ENCODE data around the gene SCAF8. TPM values are rescaled to one million over a fixed set of nuclear protein-coding genes. Genes with fewer than 3 reads are reported as not detected.
"Not testable (repeated sequence)": the region's sequence is repeated elsewhere in the genome, so short reads cannot be mapped to it uniquely, and the experiment has no call there.

Gene SCAF8
- total and polyA plus RNA-seq, 8 donors = 34.3 to 57.6 (median 54.7) TPM

GRCh38 chr6:154706389-154706788, 26.8 kb upstream of the SCAF8 start:
- Histone ChIP-seq H3K4me3 (no peak overlapping the region), H3K27ac (no peak overlapping the region), H3K9me3 (no peaks in the 10 kb centered on the region), H3K27me3 (no peaks in the 10 kb centered on the region), H3K4me1 (no peaks in the 10 kb centered on the region), H3K36me3 (no peaks in the 10 kb centered on the region)
- intact Hi-C loops (cut with DNase I) = no loop called here
- no peak for DNase-seq
- ATAC-seq = no peak
- TF ChIP-seq, protein P1, sequence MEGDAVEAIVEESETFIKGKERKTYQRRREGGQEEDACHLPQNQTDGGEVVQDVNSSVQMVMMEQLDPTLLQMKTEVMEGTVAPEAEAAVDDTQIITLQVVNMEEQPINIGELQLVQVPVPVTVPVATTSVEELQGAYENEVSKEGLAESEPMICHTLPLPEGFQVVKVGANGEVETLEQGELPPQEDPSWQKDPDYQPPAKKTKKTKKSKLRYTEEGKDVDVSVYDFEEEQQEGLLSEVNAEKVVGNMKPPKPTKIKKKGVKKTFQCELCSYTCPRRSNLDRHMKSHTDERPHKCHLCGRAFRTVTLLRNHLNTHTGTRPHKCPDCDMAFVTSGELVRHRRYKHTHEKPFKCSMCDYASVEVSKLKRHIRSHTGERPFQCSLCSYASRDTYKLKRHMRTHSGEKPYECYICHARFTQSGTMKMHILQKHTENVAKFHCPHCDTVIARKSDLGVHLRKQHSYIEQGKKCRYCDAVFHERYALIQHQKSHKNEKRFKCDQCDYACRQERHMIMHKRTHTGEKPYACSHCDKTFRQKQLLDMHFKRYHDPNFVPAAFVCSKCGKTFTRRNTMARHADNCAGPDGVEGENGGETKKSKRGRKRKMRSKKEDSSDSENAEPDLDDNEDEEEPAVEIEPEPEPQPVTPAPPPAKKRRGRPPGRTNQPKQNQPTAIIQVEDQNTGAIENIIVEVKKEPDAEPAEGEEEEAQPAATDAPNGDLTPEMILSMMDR (IDR thresholded peaks at IDR 0.05) = no peak

DNA sequence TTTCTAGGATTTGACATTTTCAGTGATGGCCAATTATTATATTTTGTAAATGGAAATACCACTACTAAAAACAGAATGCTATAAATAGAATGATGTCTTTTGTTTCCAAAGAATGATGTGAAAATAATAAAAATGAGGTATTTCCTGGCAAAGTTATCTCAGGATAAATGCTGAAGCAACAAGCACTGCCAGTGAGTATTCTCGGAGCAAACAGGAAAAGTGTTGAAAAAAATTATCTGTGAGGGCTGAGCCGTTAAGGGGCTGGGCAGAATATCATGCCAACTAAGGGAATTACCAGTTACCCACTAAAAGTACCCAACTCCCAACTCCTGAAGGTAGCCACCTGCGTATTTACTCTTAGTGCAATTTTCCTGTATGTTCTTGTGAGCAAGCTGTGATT, 23.6 kb upstream of the SCAF8 start:
- no peaks in the 10 kb centered on the region for H3K9me3 ChIP-seq
- intact Hi-C loops (cut with DNase I) = no loop called here
- H3K27ac ChIP-seq = no peak overlapping the region
- ATAC-seq (no peak), DNase-seq (no peak)
- H3K36me3 ChIP-seq = no peaks in the 10 kb centered on the region
- no peaks in the 10 kb centered on the region for H3K4me1 ChIP-seq
- no peaks in the 10 kb centered on the region for H3K27me3 ChIP-seq
- TF ChIP-seq, protein P1 (IDR thresholded peaks at IDR 0.05) = no peak
- no peak overlapping the region for H3K4me3 ChIP-seq

DNA sequence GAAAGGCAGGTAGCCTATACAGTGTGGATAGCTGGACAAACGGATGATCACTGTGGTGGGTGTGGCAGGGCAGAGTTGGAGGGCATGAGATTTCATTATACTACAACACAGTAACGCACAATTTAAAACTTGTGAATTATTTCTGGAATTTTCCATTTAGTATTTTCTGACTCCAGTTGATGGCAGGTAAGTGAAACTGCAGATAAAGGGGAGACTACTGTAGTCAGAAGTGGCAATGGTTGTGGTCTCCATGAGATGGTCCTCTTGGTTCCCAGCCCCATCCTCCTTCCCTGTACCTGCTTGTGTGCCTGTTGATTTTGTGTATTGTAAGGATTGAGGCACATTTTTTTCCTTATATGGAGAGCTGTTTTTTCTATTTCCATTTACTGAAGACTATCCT, 22.5 kb upstream of the SCAF8 start:
- H3K4me3 ChIP-seq = no peak overlapping the region
- no peak for DNase-seq
- peaks cover 0 to 4% of the 10 kb centered on the region in 2 donors for H3K4me1 ChIP-seq
- TF ChIP-seq, protein P1 (IDR thresholded peaks at IDR 0.05) = no peak
- no peaks in the 10 kb centered on the region for H3K36me3 ChIP-seq
- intact Hi-C loops (cut with DNase I) = no loop called here
- ATAC-seq = no peak
- no peaks in the 10 kb centered on the region for H3K9me3 ChIP-seq
- no peak overlapping the region for H3K27ac ChIP-seq
- no peaks in the 10 kb centered on the region for H3K27me3 ChIP-seq

- Histone ChIP-seq H3K36me3 (no peaks in the 10 kb centered on the region), H3K27ac (no peak overlapping the region), H3K9me3 (peaks cover 0 to 16% of the 10 kb centered on the region in 2 donors), H3K4me1 (peaks cover 0 to 6% of the 10 kb centered on the region in 2 donors), H3K4me3 (no peak overlapping the region), H3K27me3 (no peaks in the 10 kb centered on the region)
- ATAC-seq = no peak
- TF ChIP-seq, protein P1 (IDR thresholded peaks at IDR 0.05) = no peak
- intact Hi-C loops (cut with DNase I) = no loop called here
- DNase-seq = no peak
Observed at GRCh38 chr6:154715446-154715845, 17.8 kb upstream of the SCAF8 start.

DNA sequence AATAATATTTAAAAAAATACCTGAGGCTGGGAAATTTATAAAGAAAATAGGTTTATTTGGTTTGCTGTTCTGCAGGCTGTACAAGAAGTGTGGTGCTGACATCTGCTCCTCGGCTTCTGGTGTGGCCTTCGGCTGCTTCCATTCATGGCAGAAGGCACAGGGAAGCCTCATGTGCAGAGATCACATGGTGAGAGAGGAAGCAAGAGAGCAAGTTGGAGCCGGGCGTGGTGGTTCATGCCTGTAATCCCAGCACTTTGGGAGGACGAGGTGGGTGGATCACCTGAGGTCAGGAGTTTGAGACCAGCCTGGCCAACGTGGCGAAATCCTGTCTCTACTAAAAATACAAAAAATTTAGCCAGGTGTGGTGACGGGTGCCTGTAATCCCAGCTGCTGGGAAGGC, 16.9 kb upstream of the SCAF8 start:
- H3K4me1 ChIP-seq; H3K27ac ChIP-seq; DNase-seq; H3K27me3 ChIP-seq; H3K4me3 ChIP-seq; H3K36me3 ChIP-seq; ATAC-seq; intact Hi-C loops (cut with DNase I): not testable (repeated sequence)
- peaks cover 0 to 16% of the 10 kb centered on the region in 2 donors for H3K9me3 ChIP-seq

DNA sequence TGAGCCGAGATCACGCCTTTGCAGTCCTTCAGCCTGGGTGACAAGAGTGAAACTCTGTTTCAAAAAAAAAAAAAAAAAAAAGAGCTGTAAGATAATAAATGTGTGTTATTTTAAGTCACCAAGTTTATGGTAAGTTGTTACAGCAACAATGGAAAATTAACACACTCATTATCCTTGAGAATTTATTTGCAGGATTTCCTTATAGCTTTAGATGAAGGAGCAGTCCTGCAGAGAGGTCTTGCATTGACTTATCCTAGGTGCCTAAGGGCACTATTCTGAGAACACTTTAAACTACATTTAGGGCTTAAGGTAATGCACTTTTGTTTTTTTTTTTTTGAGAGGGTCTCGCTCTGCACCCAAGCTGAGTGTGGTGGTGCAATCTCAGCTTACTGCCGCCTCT, 13.8 kb upstream of the SCAF8 start:
- no peak for ATAC-seq
- peaks cover 0 to 16% of the 10 kb centered on the region in 2 donors for H3K9me3 ChIP-seq
- no peak for DNase-seq
- no peaks in the 10 kb centered on the region for H3K36me3 ChIP-seq
- no peaks in the 10 kb centered on the region for H3K27me3 ChIP-seq
- no peak overlapping the region for H3K4me3 ChIP-seq
- intact Hi-C loops (cut with DNase I) = no loop called here
- TF ChIP-seq, protein P1 (IDR thresholded peaks at IDR 0.05) = no peak
- H3K4me1 ChIP-seq = peaks cover 0 to 6% of the 10 kb centered on the region in 2 donors
- no peak overlapping the region for H3K27ac ChIP-seq

All from left lung (tissue), 10 donors.